Breast epithelium (tissue), 3 donors: ENCODE results near the gene TIE1.

ENCODE experiments used
- CTCF ChIP-seq, 3 donors: fragments of 450-650 bp; IDR thresholded peaks; one replicate each; pipeline ENCODE4 v1.5.1; 2016 to 2017; ENCODE audit warnings: antibody characterized with exemption in 3 of 3, mild to moderate bottlenecking in 3 of 3, moderate library complexity in 3 of 3
- POLR2A ChIP-seq: fragments of 450-650 bp; IDR thresholded peaks from one replicate; pipeline ENCODE4 v1.6.1; 2016; ENCODE audit warnings: antibody characterized with exemption, mild to moderate bottlenecking, moderate library complexity

- TF ChIP-seq CTCF (IDR thresholded peaks at IDR 0.05) = no peak
- no peak for TF ChIP-seq POLR2A
Observed at GRCh38 chr1:43271186-43272118, 29.3 kb upstream of the TIE1 start.
